NCI-H2196 treated with DMSO at 0.1 percent for 48 hours (cell line): ENCODE data around the gene SETBP1.

Experiments
- DNase-seq: peaks from one replicate; lab custom pipeline; 2025; ENCODE audit not compliant: unreplicated experiment; lab: John Stamatoyannopoulos, UW

Gene SETBP1

GRCh38 chr18:45006934-45007333, 326.2 kb downstream of the SETBP1 start:
- DNase-seq = no peak

- DNase-seq = no peak
Observed at GRCh38 chr18:45007531-45007930, 326.8 kb downstream of the SETBP1 start.

- peak; percentile 7 for DNase-seq
Observed at GRCh38 chr18:45008694-45009413, 328.2 kb downstream of the SETBP1 start.

- DNase-seq = no peak
Observed at GRCh38 chr18:45009756-45010155, 329.1 kb downstream of the SETBP1 start.

- DNase-seq = no peak
Observed at GRCh38 chr18:45012286-45012685, 331.6 kb downstream of the SETBP1 start.

- peak; percentile 48 for DNase-seq
Observed at GRCh38 chr18:45014047-45014501, 333.4 kb downstream of the SETBP1 start.

GRCh38 chr18:45015788-45016128, 335.1 kb downstream of the SETBP1 start:
- no peak for DNase-seq

GRCh38 chr18:45019469-45019868, 338.8 kb downstream of the SETBP1 start:
- no peak for DNase-seq

GRCh38 chr18:45023519-45023918, 342.8 kb downstream of the SETBP1 start:
- DNase-seq = no peak

- DNase-seq = no peak
Observed at GRCh38 chr18:45024357-45025088, 343.8 kb downstream of the SETBP1 start.

- no peak for DNase-seq
Observed at GRCh38 chr18:45025089-45025450, 344.4 kb downstream of the SETBP1 start.

GRCh38 chr18:45026162-45026561, 345.5 kb downstream of the SETBP1 start:
- DNase-seq = no peak

GRCh38 chr18:45034179-45034578, 353.5 kb downstream of the SETBP1 start:
- no peak for DNase-seq

GRCh38 chr18:45037618-45038017, 356.9 kb downstream of the SETBP1 start:
- no peak for DNase-seq

GRCh38 chr18:45039376-45039775, 358.7 kb downstream of the SETBP1 start:
- no peak for DNase-seq

GRCh38 chr18:45040879-45041278, 360.2 kb downstream of the SETBP1 start:
- no peak for DNase-seq

GRCh38 chr18:45044787-45045186, 364.1 kb downstream of the SETBP1 start:
- DNase-seq = no peak

- DNase-seq = no peak
Observed at GRCh38 chr18:45046228-45046627, 365.5 kb downstream of the SETBP1 start.

GRCh38 chr18:45046961-45047360, 366.3 kb downstream of the SETBP1 start:
- DNase-seq = no peak

GRCh38 chr18:45049578-45050319, 369.1 kb downstream of the SETBP1 start:
- DNase-seq = no peak

- DNase-seq = no peak
Observed at GRCh38 chr18:45050712-45051601, 370.3 kb downstream of the SETBP1 start.
